H1 (cell line): ENCODE measurements around the gene RAPGEF5.

Experiments
- CHD2 ChIP-seq: IDR thresholded peaks from 2 replicates; pipeline ENCODE4 v1.6.1; 2012; ENCODE audit warnings: low read length, improper control_type of control experiment
- CTCF ChIP-seq, 3 experiments: IDR thresholded peaks; 1 replicate in 2 of 3; 2 replicates in 1 of 3; pipeline versions ENCODE4 v1.5.1 to v1.6.1; 2011; ENCODE audit warnings: low read length in 3 of 3, mild to moderate bottlenecking in 3 of 3, inconsistent platforms in 2 of 3, low read depth in 1 of 3, moderate library complexity in 1 of 3; ENCODE audit not compliant: insufficient read depth in 1 of 3; ENCODE audit errors: control extremely low read depth in 1 of 3
- EGR1 ChIP-seq: IDR thresholded peaks from 2 replicates; pipeline ENCODE4 v1.6.1; 2011; ENCODE audit warnings: low read depth, low read length, borderline replicate concordance
- EP300 ChIP-seq, 2 experiments: IDR thresholded peaks; 1 replicate in 1 of 2; 2 replicates in 1 of 2; pipeline ENCODE4 v1.6.1; 2011 to 2012; ENCODE audit warnings: low read depth in 2 of 2, low read length in 2 of 2, mild to moderate bottlenecking in 2 of 2, borderline replicate concordance in 1 of 2, inconsistent platforms in 1 of 2, moderate library complexity in 1 of 2
- EZH2 ChIP-seq: fragments of 200-600 bp; sonication (generic); IDR thresholded peaks from 2 replicates; pipeline ENCODE4 v1.7.1; 2012; ENCODE audit warnings: low read depth, mild to moderate bottlenecking, moderate library complexity, low read length, inconsistent platforms; ENCODE audit not compliant: severe bottlenecking
- FOSL1 ChIP-seq: IDR thresholded peaks from 2 replicates; pipeline ENCODE4 v1.6.1; 2011; ENCODE audit warnings: mild to moderate bottlenecking, low read depth, low read length, moderate library complexity; ENCODE audit not compliant: insufficient read depth
- JUN ChIP-seq: IDR thresholded peaks from 2 replicates; pipeline ENCODE4 v1.6.1; 2011; ENCODE audit warnings: low read depth, mild to moderate bottlenecking, improper control_type of control experiment, low read length
- RAD21 ChIP-seq, 2 experiments: IDR thresholded peaks in 1 of 2; conservative IDR thresholded peaks in 1 of 2; 2 replicates each; pipeline ENCODE4 v1.6.1; 2011; ENCODE audit warnings: low read depth in 2 of 2, low read length in 2 of 2, improper control_type of control experiment in 1 of 2, inconsistent platforms in 1 of 2, mild to moderate bottlenecking in 1 of 2, moderate library complexity in 1 of 2
- SRF ChIP-seq: IDR thresholded peaks from 2 replicates; pipeline ENCODE4 v1.6.1; 2011; ENCODE audit warnings: mild to moderate bottlenecking, low read depth, low read length, moderate library complexity
- TBP ChIP-seq: IDR thresholded peaks from 2 replicates; pipeline ENCODE4 v1.6.1; 2011; ENCODE audit warnings: low read depth, low read length, improper control_type of control experiment
- TCF12 ChIP-seq: IDR thresholded peaks from 2 replicates; pipeline ENCODE4 v1.6.1; 2011; ENCODE audit warnings: low read depth, mild to moderate bottlenecking, low read length
- TEAD4 ChIP-seq: IDR thresholded peaks from 2 replicates; pipeline ENCODE4 v1.6.1; 2012; ENCODE audit warnings: low read depth, low read length, inconsistent platforms, mixed read lengths

GRCh38 chr7:22110881-22111280 lies 246.1 kb downstream of the RAPGEF5 start:
- TF ChIP-seq CTCF (IDR thresholded peaks at IDR 0.05; ENCODE audit: control extremely low read depth in 1 of 3, insufficient read depth in 1 of 3, low read depth in 1 of 3, low read length in 3 of 3) = no peak
- TF ChIP-seq EP300 (IDR thresholded peaks at IDR 0.05; ENCODE audit: borderline replicate concordance in 1 of 2, low read depth in 2 of 2, low read length in 2 of 2) = no peak
- TF ChIP-seq EGR1 = no peak
- TF ChIP-seq EZH2 = no peak
- TF ChIP-seq TEAD4 = no peak
- no peak for TF ChIP-seq JUN
- TF ChIP-seq SRF = no peak
- TF ChIP-seq TBP = no peak
- TF ChIP-seq FOSL1 = no peak
- TF ChIP-seq CHD2 = no peak
- TF ChIP-seq RAD21 (IDR thresholded peaks at IDR 0.05 in 1 of 2, conservative IDR thresholded peaks at IDR 0.05 in 1 of 2; ENCODE audit: low read depth in 2 of 2, low read length in 2 of 2) = no peak
- no peak for TF ChIP-seq TCF12
